Stimulated activated CD4-positive, alpha-beta T cell treated with anti-CD3 and anti-CD28 coated beads, Interleukin-15, amount 100 ng/mL, for 1 hour (primary cell): ENCODE measurements around the gene TMED6.
"Not testable (repeated sequence)": the region's sequence is repeated elsewhere in the genome, so short reads cannot be mapped to it uniquely, and the experiment has no call there.

Source experiments
- DNase-seq, 2 donors: peaks; one replicate each; pipeline ENCODE4 v3.0.0-alpha.2; 2020; ENCODE audit warnings: low read depth in 1 of 2, low spot score in 1 of 2

Gene TMED6

GRCh38 chr16:69363281-69363717 lies 11.7 kb upstream of the TMED6 start:
- DNase-seq: no peak

GRCh38 chr16:69360070-69360469 lies 8.5 kb upstream of the TMED6 start:
- DNase-seq: not testable (repeated sequence)

GRCh38 chr16:69350536-69351133 lies 951 bp downstream of the TMED6 start:
- no peak for DNase-seq

- no peak for DNase-seq
Measured at GRCh38 chr16:69349536-69349935, 2.0 kb downstream of the TMED6 start.

- no peak for DNase-seq
Measured at GRCh38 chr16:69348222-69348621, 3.4 kb downstream of the TMED6 start.

- no peak for DNase-seq
Measured at GRCh38 chr16:69346683-69347082, 4.9 kb downstream of the TMED6 start.

GRCh38 chr16:69345923-69346322 lies 5.7 kb downstream of the TMED6 start:
- DNase-seq: no peak

- no peak for DNase-seq
Measured at GRCh38 chr16:69344171-69344570, 7.4 kb downstream of the TMED6 start.

GRCh38 chr16:69340095-69340644 lies 11.4 kb downstream of the TMED6 start:
- DNase-seq: no peak

- DNase-seq: peak; percentile 80 to 84
Measured at GRCh38 chr16:69339289-69340094, 12.1 kb downstream of the TMED6 start, which contains the start of the genes COG8 and NIP7. Gene COG8 (minus strand): TSS chr16:69339564. CDS start chr16:69339552, 12 bp downstream. Gene NIP7 (plus strand): TSS chr16:69339772. CDS start chr16:69339830, 58 bp downstream.

- DNase-seq: no peak
Measured at GRCh38 chr16:69338557-69339288, 12.9 kb downstream of the TMED6 start.

GRCh38 chr16:69334696-69335095 lies 16.9 kb downstream of the TMED6 start:
- no peak for DNase-seq

GRCh38 chr16:69330286-69331109 lies 21.1 kb downstream of the TMED6 start, which contains the start of gene PDF:
Gene PDF (minus strand): TSS chr16:69330588. CDS start chr16:69330570, 18 bp downstream.
- peak; percentile 69 to 79 for DNase-seq

- DNase-seq: peak; percentile 19 to 38
Measured at GRCh38 chr16:69329369-69330285, 22.0 kb downstream of the TMED6 start.

GRCh38 chr16:69328854-69329316 lies 22.7 kb downstream of the TMED6 start:
- DNase-seq: no peak

GRCh38 chr16:69327585-69328310 lies 23.8 kb downstream of the TMED6 start:
- no peak for DNase-seq

GRCh38 chr16:69326172-69326873 lies 25.3 kb downstream of the TMED6 start:
- DNase-seq: no peak

GRCh38 chr16:69325784-69326171 lies 25.8 kb downstream of the TMED6 start:
- DNase-seq: no peak
